ENCODE data around the gene CUX1. TPM values are rescaled to one million over a fixed set of nuclear protein-coding genes. Genes with fewer than 3 reads are reported as not detected.

The CUX1 gene
- total RNA-seq, 1 experiment from 2014 or later = 116 TPM

DNA sequence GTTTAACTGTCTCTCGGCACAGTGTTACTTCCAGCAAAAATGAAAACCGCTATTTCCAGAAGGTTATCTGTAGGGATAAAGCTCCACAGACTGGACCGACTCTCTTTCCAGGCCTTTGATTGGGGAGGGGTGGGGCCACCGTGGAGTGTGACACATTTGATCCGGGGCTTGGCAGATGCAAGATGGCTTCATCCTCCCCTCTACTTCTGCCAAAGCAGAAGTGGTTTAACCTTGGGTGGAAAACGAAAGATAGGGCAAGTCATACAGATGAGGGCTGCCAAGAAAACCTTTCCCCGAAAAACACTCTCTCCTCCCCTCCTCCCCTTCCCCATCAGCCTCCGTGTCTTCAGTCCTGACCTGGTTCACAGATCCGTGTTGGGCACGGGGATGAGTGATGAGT lies 329.6 kb downstream of the CUX1 start:
- no peak for DNase-seq
- no peak overlapping the region for H3K4me3 Mint-ChIP-seq (ENCODE audit: unreplicated experiment)
- CTCF ChIA-PET = no interaction called here
- no peaks in the 10 kb centered on the region for H3K27me3 ChIP-seq (replicated peaks; ENCODE audit: control insufficient read depth, insufficient read depth, low read length)
- TF ChIP-seq, protein P1, sequence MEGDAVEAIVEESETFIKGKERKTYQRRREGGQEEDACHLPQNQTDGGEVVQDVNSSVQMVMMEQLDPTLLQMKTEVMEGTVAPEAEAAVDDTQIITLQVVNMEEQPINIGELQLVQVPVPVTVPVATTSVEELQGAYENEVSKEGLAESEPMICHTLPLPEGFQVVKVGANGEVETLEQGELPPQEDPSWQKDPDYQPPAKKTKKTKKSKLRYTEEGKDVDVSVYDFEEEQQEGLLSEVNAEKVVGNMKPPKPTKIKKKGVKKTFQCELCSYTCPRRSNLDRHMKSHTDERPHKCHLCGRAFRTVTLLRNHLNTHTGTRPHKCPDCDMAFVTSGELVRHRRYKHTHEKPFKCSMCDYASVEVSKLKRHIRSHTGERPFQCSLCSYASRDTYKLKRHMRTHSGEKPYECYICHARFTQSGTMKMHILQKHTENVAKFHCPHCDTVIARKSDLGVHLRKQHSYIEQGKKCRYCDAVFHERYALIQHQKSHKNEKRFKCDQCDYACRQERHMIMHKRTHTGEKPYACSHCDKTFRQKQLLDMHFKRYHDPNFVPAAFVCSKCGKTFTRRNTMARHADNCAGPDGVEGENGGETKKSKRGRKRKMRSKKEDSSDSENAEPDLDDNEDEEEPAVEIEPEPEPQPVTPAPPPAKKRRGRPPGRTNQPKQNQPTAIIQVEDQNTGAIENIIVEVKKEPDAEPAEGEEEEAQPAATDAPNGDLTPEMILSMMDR (IDR thresholded peaks at IDR 0.05; ENCODE audit: insufficient read depth in 1 of 2, low read depth in 1 of 2, low read length in 1 of 2, severe bottlenecking in 1 of 2, unreplicated experiment in 1 of 2) = no peak
- no peaks in the 10 kb centered on the region for H3K27me3 Mint-ChIP-seq (ENCODE audit: insufficient read depth, unreplicated experiment)
- no TSS peak for BruUV-seq (replicated peaks)
- POLR2A ChIA-PET = no interaction called here
- no peaks in the 10 kb centered on the region for H3K9me3 ChIP-seq
- H3K36me3 ChIP-seq (ENCODE audit: control insufficient read depth, insufficient read depth, low read length) = no peaks in the 10 kb centered on the region; the same call in 1 of the 2 replicates
- H3K36me3 Mint-ChIP-seq (ENCODE audit: insufficient read depth, unreplicated experiment) = peaks cover 64% of the 10 kb centered on the region
- H3K9me3 Mint-ChIP-seq (ENCODE audit: unreplicated experiment) = no peaks in the 10 kb centered on the region
- H3K4me1 Mint-ChIP-seq (ENCODE audit: low read depth, unreplicated experiment) = peaks cover 8% of the 10 kb centered on the region
- intact Hi-C loops (cut with micrococcal nuclease; ENCODE audit: unreplicated experiment) = no loop called here
- H3K4me3 ChIP-seq (ENCODE audit: low read depth, low read length) = no peak overlapping the region
- H3K4me1 ChIP-seq = peaks cover 7% of the 10 kb centered on the region; the same call in 1 of the 2 replicates
- no peak overlapping the region for H3K27ac Mint-ChIP-seq (ENCODE audit: unreplicated experiment)

DNA sequence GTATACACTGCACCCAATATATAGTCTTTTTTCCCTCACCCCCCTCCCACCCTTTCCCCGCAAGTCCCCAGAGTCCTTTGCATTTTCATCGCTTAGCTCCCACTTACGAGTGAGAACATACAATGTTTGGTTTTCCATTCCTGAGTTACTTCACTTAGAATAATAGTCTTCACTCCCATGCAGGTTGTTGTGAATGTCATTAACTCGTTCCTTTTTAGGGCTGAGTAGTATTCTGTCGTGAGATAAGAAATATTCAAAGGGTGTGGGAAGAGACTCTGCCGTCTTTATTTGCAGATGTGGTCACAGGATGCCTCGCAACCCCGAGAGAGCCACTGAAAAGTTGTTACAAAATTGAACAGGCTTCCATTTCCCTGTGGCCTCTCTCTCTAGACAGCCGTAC lies 331.4 kb downstream of the CUX1 start:
- no peak overlapping the region for H3K4me3 Mint-ChIP-seq (ENCODE audit: unreplicated experiment)

DNA sequence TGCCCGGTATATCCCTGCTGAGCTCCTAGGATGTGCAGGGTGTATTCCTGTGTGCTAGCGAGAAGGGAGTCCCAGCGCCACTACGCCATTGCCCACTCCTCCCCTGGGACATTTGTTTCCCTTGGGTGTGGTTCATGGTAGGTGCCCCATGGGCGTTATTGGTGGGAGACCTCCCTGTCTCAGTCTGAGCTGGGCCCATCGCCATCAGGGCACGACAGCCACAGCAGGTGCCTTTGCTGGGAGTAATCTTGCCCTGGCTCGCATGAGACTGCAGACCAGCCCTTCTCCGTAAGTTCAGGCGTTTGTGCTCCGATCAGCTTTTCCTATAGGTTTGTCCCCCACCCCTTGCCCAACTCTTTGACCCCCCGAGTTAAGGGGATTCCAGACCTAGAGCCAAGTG lies 332.0 kb downstream of the CUX1 start:
- Histone ChIP-seq H3K9me3 (no peaks in the 10 kb centered on the region), H3K36me3 (ENCODE audit: control insufficient read depth, insufficient read depth, low read length) (no peaks in the 10 kb centered on the region), H3K4me1 (peaks cover 27% of the 10 kb centered on the region), H3K27me3 (replicated peaks; ENCODE audit: control insufficient read depth, insufficient read depth, low read length) (no peaks in the 10 kb centered on the region), H3K4me3 (ENCODE audit: low read depth, low read length) (no peak overlapping the region)
- Mint-ChIP-seq H3K4me1 (ENCODE audit: low read depth, unreplicated experiment) (peaks cover 21% of the 10 kb centered on the region), H3K27me3 (ENCODE audit: insufficient read depth, unreplicated experiment) (no peaks in the 10 kb centered on the region), H3K9me3 (ENCODE audit: unreplicated experiment) (no peaks in the 10 kb centered on the region), H3K4me3 (ENCODE audit: unreplicated experiment) (no peak overlapping the region), H3K27ac (ENCODE audit: unreplicated experiment) (peak overlapping the region; percentile 13), H3K36me3 (ENCODE audit: insufficient read depth, unreplicated experiment) (peaks cover 57% of the 10 kb centered on the region)
- ChIA-PET POLR2A (interaction anchor here (0.6 kb wide), 1 partner anchor 730 kb away, joined by 4 read pairs; no protein-coding TSS in a partner anchor), CTCF (interaction anchor here (0.6 kb wide), 1 partner anchor 323 kb away, joined by 4 read pairs; no protein-coding TSS in a partner anchor)
- DNase-seq = no peak
- intact Hi-C loops (cut with micrococcal nuclease; ENCODE audit: unreplicated experiment) = no loop called here
- TF ChIP-seq, protein P1 (IDR thresholded peaks at IDR 0.05; ENCODE audit: insufficient read depth in 1 of 2, low read depth in 1 of 2, low read length in 1 of 2, severe bottlenecking in 1 of 2, unreplicated experiment in 1 of 2) = no peak
- BruUV-seq (replicated peaks) = no TSS peak

More for the DNA sequence above, 331.4 kb downstream of the CUX1 start:
- no TSS peak for BruUV-seq (replicated peaks)
- intact Hi-C loops (cut with micrococcal nuclease; ENCODE audit: unreplicated experiment) = no loop called here
- Histone ChIP-seq H3K4me1 (peaks cover 25% of the 10 kb centered on the region), H3K4me3 (ENCODE audit: low read depth, low read length) (no peak overlapping the region), H3K36me3 (ENCODE audit: control insufficient read depth, insufficient read depth, low read length) (no peaks in the 10 kb centered on the region), H3K27me3 (replicated peaks; ENCODE audit: control insufficient read depth, insufficient read depth, low read length) (no peaks in the 10 kb centered on the region), H3K9me3 (no peaks in the 10 kb centered on the region)
- Mint-ChIP-seq H3K4me1 (ENCODE audit: low read depth, unreplicated experiment) (peaks cover 19% of the 10 kb centered on the region), H3K27me3 (ENCODE audit: insufficient read depth, unreplicated experiment) (no peaks in the 10 kb centered on the region), H3K36me3 (ENCODE audit: insufficient read depth, unreplicated experiment) (peaks cover 61% of the 10 kb centered on the region), H3K27ac (ENCODE audit: unreplicated experiment) (no peak overlapping the region), H3K9me3 (ENCODE audit: unreplicated experiment) (no peaks in the 10 kb centered on the region)
- TF ChIP-seq, protein P1 (IDR thresholded peaks at IDR 0.05; ENCODE audit: insufficient read depth in 1 of 2, low read depth in 1 of 2, low read length in 1 of 2, severe bottlenecking in 1 of 2, unreplicated experiment in 1 of 2) = no peak
- CTCF ChIA-PET = no interaction called here
- POLR2A ChIA-PET = no interaction called here
- no peak for DNase-seq

Measured in Caco-2 (cell line).